GM04503 (cell line): ENCODE data around the gene GDE1.

Source experiments
- DNase-seq: peaks from one replicate; pipeline ENCODE4 v3.0.0-alpha.2; 2012; ENCODE audit warnings: low read depth

Gene GDE1

GRCh38 chr16:19486051-19486450, 35.8 kb downstream of the GDE1 start:
- DNase-seq, result no peak

GRCh38 chr16:19485611-19486010, 36.3 kb downstream of the GDE1 start:
- DNase-seq, result no peak

- no peak for DNase-seq
These were observed 37.8 kb downstream of the GDE1 start for GRCh38 chr16:19484096-19484495.

GRCh38 chr16:19482291-19482690, 39.6 kb downstream of the GDE1 start:
- DNase-seq, result no peak

- DNase-seq, result no peak
These were observed 40.1 kb downstream of the GDE1 start for GRCh38 chr16:19481769-19482168.

GRCh38 chr16:19481296-19481695, 40.6 kb downstream of the GDE1 start:
- no peak for DNase-seq

GRCh38 chr16:19479302-19479721, 42.6 kb downstream of the GDE1 start:
- no peak for DNase-seq

GRCh38 chr16:19478505-19478904, 43.4 kb downstream of the GDE1 start:
- DNase-seq, result no peak

GRCh38 chr16:19474617-19475016, 47.3 kb downstream of the GDE1 start:
- DNase-seq, result no peak

GRCh38 chr16:19472482-19472881, 49.4 kb downstream of the GDE1 start:
- DNase-seq, result no peak

- no peak for DNase-seq
These were observed 53.6 kb downstream of the GDE1 start for GRCh38 chr16:19468300-19468699.

GRCh38 chr16:19463468-19464315, 58.2 kb downstream of the GDE1 start:
- no peak for DNase-seq

- no peak for DNase-seq
These were observed 61.5 kb downstream of the GDE1 start for GRCh38 chr16:19460397-19460796.

GRCh38 chr16:19458722-19459379, 63.0 kb downstream of the GDE1 start:
- no peak for DNase-seq
